GM21576 (cell line): Measurements from ENCODE around the gene REL.
"Not testable (repeated sequence)": the region's sequence is repeated elsewhere in the genome, so short reads cannot be mapped to it uniquely, and the experiment has no call there.

ENCODE experiments used
- ATAC-seq: cut with Tn5 transposase; IDR thresholded peaks from one replicate; pipeline ENCODE4 v1.9.1; 2021; ENCODE audit warnings: mild to moderate bottlenecking, moderate library complexity; ENCODE audit not compliant: unreplicated experiment

REL gene

GRCh38 chr2:60906395-60906794, 25.0 kb downstream of the REL start:
- no peak for ATAC-seq

GRCh38 chr2:60907329-60907728, 26.0 kb downstream of the REL start:
- no peak for ATAC-seq

- ATAC-seq: no peak
These were observed 44.8 kb downstream of the REL start for GRCh38 chr2:60925994-60926740.

GRCh38 chr2:60926741-60927552, 45.6 kb downstream of the REL start:
- ATAC-seq: no peak

- not testable (repeated sequence) for ATAC-seq
These were observed 50.7 kb downstream of the REL start for GRCh38 chr2:60932061-60932460.

GRCh38 chr2:60932954-60933353, 51.6 kb downstream of the REL start:
- no peak for ATAC-seq

GRCh38 chr2:60934165-60934722, 52.9 kb downstream of the REL start:
- no peak for ATAC-seq

GRCh38 chr2:60936757-60937156, 55.4 kb downstream of the REL start:
- no peak for ATAC-seq

GRCh38 chr2:60938301-60938700, 56.9 kb downstream of the REL start:
- no peak for ATAC-seq

- no peak for ATAC-seq
These were observed 58.2 kb downstream of the REL start for GRCh38 chr2:60939622-60940021.

- no peak for ATAC-seq
These were observed 64.0 kb downstream of the REL start for GRCh38 chr2:60945341-60945740.

- ATAC-seq: no peak
These were observed 65.7 kb downstream of the REL start for GRCh38 chr2:60947056-60947455.

- ATAC-seq: no peak
These were observed 66.8 kb downstream of the REL start for GRCh38 chr2:60948161-60948560.

- no peak for ATAC-seq
These were observed 67.7 kb downstream of the REL start for GRCh38 chr2:60948926-60949579.

- no peak for ATAC-seq
These were observed 72.8 kb downstream of the REL start for GRCh38 chr2:60954139-60954538.

GRCh38 chr2:60957224-60957623, 75.8 kb downstream of the REL start:
- no peak for ATAC-seq

GRCh38 chr2:60957643-60958042, 76.3 kb downstream of the REL start:
- no peak for ATAC-seq

GRCh38 chr2:60958361-60958760, 77.0 kb downstream of the REL start:
- ATAC-seq: no peak

GRCh38 chr2:60958800-60959199, 77.4 kb downstream of the REL start:
- no peak for ATAC-seq

GRCh38 chr2:60959501-60959900, 78.1 kb downstream of the REL start:
- ATAC-seq: no peak

- ATAC-seq: no peak
These were observed 79.3 kb downstream of the REL start for GRCh38 chr2:60960706-60961105.
